ENCODE measurements around the gene MEMO1.
"Not testable (repeated sequence)": the region's sequence is repeated elsewhere in the genome, so short reads cannot be mapped to it uniquely, and the experiment has no call there.

DNA sequence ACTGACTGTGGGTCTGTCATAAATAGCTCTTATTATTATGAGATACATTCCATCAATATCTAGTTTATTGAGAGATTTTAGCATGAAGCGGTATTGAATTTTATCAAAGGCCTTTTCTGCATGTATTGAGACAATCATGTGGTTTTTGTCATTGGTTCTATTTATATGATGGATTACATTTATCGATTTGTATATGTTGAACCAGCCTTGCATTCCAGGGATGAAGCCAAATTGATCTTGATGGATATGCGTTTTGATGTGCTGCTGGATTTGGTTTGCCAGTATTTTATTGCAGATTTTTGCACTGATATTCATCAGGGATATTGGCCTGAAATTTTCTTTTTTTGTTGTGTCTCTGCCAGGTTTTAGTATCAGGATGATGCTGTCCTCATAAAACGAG lies 113.5 kb downstream of the MEMO1 start:
- TF ChIP-seq POLR2A (IDR thresholded peaks at IDR 0.05; ENCODE audit: low read depth, low read length); RAD21 (IDR thresholded peaks at IDR 0.05; ENCODE audit: low read length); CTCF (conservative IDR thresholded peaks at IDR 0.05; ENCODE audit: low read depth, low read length): not testable (repeated sequence)

Measured in IMR-90 (cell line).